Islet precursor cell (in vitro differentiated cells): ENCODE measurements around the gene PCBP2.

Experiments
- DNase-seq: peaks from one replicate; pipeline ENCODE4 v3.0.0-alpha.2; 2018

The PCBP2 gene

DNA sequence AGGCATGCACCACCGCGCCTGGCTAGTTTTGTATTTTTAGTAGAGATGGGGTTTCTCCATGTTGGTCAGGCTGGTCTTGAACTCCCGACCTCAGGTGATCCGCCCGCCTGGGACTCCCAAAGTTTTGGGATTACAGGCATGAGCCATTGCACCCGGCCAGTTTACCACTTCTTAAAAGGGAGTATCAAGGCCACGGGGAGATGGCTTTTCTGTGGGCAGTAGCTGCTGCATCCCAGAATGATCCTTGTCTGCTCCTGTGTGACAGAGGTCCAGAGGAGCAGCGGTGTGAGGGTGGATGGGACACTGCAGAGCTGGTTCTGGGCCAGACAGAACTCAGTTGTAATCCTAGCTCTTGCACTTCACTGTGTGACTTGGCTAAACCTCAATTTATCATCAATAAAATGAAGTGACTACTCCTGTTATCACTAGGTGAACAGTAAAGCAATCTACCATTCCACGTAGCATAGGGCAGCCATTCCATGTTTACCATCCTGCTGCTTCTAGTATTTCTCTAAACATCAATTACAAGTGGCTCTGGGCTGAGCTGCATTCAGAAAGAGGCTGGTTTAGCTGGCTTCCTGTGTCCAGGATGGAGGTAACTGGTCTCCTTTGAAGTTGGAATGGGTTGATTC is 58.4 kb downstream of the PCBP2 start:
- no peak for DNase-seq

DNA sequence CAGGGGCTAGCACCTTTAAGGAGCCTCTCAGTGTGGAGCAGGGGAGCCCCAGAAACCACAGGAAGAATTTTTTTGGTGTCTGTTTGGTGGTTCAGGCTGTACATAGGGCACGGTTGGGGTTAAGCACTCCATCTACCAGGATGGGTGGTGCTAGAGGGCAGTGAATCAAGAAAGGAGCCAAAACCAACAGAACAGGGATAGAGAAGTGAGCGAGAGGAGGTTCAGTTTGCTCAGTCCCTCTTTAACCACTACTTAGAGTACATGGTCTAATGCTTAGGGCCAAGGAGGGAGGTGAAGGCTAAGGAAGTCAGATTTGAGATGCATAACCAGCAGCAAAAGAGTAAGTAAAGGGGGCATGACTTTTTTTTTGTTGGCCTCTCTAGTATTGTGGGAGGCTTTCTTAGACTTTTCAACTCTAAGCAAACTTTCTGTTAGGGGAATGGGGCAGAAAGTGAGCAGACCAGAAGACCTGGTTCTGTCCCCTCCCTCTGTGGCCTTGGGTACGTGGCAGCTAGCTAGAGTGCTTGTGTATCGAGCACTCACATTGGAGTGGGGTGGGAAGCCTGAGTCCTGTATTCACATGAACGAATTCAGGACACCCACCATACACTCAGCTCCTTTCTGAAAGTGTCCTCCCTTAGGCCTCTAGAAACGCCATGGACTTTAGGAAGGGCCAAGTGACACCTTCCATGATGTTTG is 62.0 kb downstream of the PCBP2 start:
- no peak for DNase-seq

DNA sequence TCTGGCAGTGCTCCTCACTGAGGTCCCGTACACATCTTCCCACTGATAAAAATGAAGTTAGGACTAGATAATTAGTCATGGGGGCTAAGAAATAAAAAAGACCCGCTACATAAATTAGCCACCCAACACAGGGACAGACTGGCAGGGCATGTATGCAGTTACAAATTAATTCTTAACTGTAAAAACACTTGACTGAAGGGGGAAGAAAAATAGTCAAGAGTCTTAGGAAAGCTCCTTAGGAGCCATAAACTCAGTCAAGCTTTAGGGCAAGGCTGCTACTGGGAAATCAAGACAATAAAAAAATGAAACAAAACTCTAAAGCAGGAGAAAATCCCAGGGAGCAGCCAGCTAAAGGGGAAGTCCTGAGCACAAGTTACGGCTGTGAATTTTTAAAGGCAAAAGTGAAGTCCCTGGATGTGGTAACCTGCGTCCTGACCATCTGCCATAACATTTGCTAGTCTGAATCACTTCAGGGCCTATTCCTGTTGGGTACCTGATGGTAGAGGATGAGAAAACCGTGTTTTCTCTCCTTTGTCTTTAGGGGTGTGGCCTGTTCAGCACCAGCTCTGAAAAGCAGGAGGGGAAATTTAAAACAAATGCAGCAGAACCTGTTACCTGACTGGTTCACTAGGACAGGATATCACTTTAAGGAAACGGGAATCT is 62.9 kb downstream of the PCBP2 start:
- DNase-seq = no peak

GRCh38 chr12:53515291-53515680 is 63.4 kb downstream of the PCBP2 start:
- no peak for DNase-seq

DNA sequence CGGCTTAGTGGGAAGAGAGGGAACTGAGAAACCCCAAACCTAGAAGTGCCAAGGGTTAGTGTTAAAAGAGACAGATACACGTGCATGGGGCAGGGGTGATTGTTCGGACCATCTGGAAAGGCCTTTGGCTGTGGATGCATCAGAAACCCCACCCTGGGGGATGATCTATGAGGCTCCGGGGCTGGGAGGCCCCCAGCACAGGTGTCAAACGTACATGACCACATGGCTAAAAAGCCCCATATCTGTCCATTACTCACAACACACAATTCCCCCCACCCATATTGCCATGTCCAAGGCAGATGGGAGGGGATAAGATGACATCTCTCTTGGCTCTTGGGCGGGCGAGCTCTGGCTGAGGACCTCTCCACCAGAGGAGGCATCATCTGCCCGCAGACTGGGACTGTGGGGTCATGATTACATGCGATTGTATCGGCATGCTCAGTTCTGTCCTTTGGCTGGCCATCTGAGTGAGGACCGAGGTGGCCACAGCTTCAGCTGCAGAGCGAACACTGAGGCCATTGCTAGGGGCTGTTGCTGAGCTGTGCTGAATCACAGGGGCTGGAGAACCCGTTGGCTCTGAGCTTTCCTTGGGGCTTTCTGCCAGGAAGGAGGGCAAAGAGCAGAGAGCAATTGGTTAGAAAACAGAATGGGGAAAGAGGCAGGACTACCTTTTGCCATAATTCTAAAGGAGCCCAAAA is 65.0 kb downstream of the PCBP2 start:
- peak; percentile 47 for DNase-seq

DNA sequence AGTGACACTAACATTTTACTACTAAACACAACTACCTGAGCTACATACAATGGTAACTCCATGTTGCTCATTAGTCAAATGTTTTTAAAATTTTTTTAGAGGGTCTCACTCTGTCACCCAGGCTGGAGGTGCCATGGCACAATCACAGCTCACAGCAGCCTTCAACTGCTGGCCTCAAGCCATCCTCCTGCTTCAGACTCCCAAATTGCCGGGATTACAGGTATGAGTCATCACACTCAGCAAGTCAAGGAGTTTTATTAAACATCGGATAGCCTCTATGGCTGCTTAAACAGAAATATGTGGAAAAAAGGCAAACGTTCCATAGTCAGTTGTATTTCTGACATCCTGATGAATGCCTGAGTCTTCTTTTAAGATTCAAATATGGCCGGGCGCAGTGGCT is 66.5 kb downstream of the PCBP2 start:
- DNase-seq = no peak

GRCh38 chr12:53523131-53523530 is 71.2 kb downstream of the PCBP2 start:
- DNase-seq = peak; percentile 44

GRCh38 chr12:53524476-53524875 is 72.6 kb downstream of the PCBP2 start:
- DNase-seq = no peak

DNA sequence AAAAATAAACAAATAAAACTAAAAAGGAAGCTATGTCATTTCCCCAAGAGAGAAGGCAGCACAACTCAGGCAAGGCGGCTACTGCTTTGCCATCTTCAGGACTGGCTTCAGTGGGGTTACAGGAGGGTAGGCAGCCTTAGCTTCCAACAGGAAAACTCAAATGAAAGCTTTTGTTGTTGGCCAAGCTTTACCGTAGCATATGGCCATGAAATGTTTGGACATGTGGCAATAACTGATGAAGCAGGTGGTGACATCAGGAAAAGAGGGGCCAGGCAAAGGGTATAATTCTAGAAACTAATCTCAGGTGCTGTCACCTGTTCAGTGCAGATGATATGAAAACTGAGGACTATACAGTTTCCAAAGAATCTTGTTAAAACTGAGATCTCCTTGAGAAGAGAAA is 78.2 kb downstream of the PCBP2 start:
- no peak for DNase-seq
